CD4-positive, alpha-beta T cell treated with Interleukin-1 beta for 1 hour (primary cell): Measurements from ENCODE around the gene HCAR3.

ENCODE experiments used
- DNase-seq, 2 donors: peaks; one replicate each; pipeline ENCODE4 v3.0.0-alpha.2; 2020 to 2022

HCAR3 gene

GRCh38 chr12:122665759-122666158, 50.9 kb downstream of the HCAR3 start:
- DNase-seq = no peak

GRCh38 chr12:122665349-122665748, 51.3 kb downstream of the HCAR3 start:
- DNase-seq = no peak
